Measurements from ENCODE around the gene CDK19. TPM values are rescaled to one million over a fixed set of nuclear protein-coding genes. Genes with fewer than 3 reads are reported as not detected.

The CDK19 gene
- 10 to 100 TPM; 16.8 to 20.8 TPM for total RNA-seq
- 24.6 TPM for polyA plus RNA-seq (2013, experiment 1 of 2)
- 25.8 TPM for polyA plus RNA-seq (2013, experiment 2 of 2)
- long read RNA-seq, experiment 1, partial matches to known transcripts: 0 of 8 reads
- long read RNA-seq, experiment 1, other reads (novel, unspliced or antisense): 8 of 8 reads
- long read RNA-seq, experiment 2, full-length matches to known transcripts: 2 of 12 reads
- long read RNA-seq, experiment 2, partial matches to known transcripts: 1 of 12 reads
- long read RNA-seq, experiment 2, other reads (novel, unspliced or antisense): 9 of 12 reads
- long read RNA-seq, experiment 3, partial matches to known transcripts: 0 of 2 reads
- long read RNA-seq, experiment 3, other reads (novel, unspliced or antisense): 2 of 2 reads
- long read RNA-seq, experiment 4: 0 reads

GRCh38 chr6:110815411-110816409, at the start of gene CDK19:
Gene CDK19, minus strand, starts transcription at chr6:110815469. Its CDS starts 333 bp downstream, at chr6:110815136.
- H3K4me1 ChIP-seq (ENCODE audit: control insufficient read depth, insufficient read depth, low read length): no peaks in the 10 kb centered on the region
- H3K27ac Mint-ChIP-seq: peak within 1 kb of the TSS; percentile 100
- 3% methylated on average over 33 to 48 of the region's 48 CpGs for WGBS, 2 experiments (ENCODE audit: insufficient coverage in 1 of 2, insufficient read length in 1 of 2)
- peak within 1 kb of the TSS; percentile 97 for H3K4me3 Mint-ChIP-seq
- H3K27me3 Mint-ChIP-seq (ENCODE audit: insufficient read depth): no peaks in the 10 kb centered on the region
- H3K36me3 Mint-ChIP-seq (ENCODE audit: low read depth): peaks cover 5% of the 10 kb centered on the region
- peak within 1 kb of the TSS; percentile 91 for H3K4me3 ChIP-seq (ENCODE audit: low read length)
- no peak for TF ChIP-seq CTCF (conservative IDR thresholded peaks at IDR 0.05)
- H3K4me1 Mint-ChIP-seq: peaks cover 15% of the 10 kb centered on the region
- no peaks in the 10 kb centered on the region for H3K9me3 ChIP-seq (ENCODE audit: control insufficient read depth, low read length)
- H3K9me3 Mint-ChIP-seq: no peaks in the 10 kb centered on the region
- peak within 1 kb of the TSS; percentile 98 for H3K27ac ChIP-seq (ENCODE audit: low read depth, low read length)
- no peaks in the 10 kb centered on the region for H3K27me3 ChIP-seq (ENCODE audit: control insufficient read depth, insufficient read depth, low read length, poor library complexity, severe bottlenecking)
- DNase-seq: peak; percentile 99
- H3K9ac ChIP-seq (ENCODE audit: extremely low read depth, low read length, poor library complexity, severe bottlenecking): peak within 1 kb of the TSS; percentile 91
- H3K36me3 ChIP-seq (ENCODE audit: control insufficient read depth, insufficient read depth, low read length): no peaks in the 10 kb centered on the region

GRCh38 chr6:110864824-110865223, 49.6 kb upstream of the CDK19 start:
- 77 to 83% methylated on average over 1 to 2 of the region's 2 CpGs for WGBS, 2 experiments (ENCODE audit: insufficient coverage in 1 of 2, insufficient read length in 1 of 2)
- no peak overlapping the region for H3K4me3 Mint-ChIP-seq
- H3K36me3 ChIP-seq (ENCODE audit: control insufficient read depth, insufficient read depth, low read length): no peaks in the 10 kb centered on the region
- H3K27me3 ChIP-seq (ENCODE audit: control insufficient read depth, insufficient read depth, low read length, poor library complexity, severe bottlenecking): no peaks in the 10 kb centered on the region
- H3K9me3 Mint-ChIP-seq: no peaks in the 10 kb centered on the region
- TF ChIP-seq CTCF (conservative IDR thresholded peaks at IDR 0.05): no peak
- H3K27ac ChIP-seq (ENCODE audit: low read depth, low read length): no peak overlapping the region
- H3K4me1 Mint-ChIP-seq: peaks cover 6% of the 10 kb centered on the region
- H3K9ac ChIP-seq (ENCODE audit: extremely low read depth, low read length, poor library complexity, severe bottlenecking): no peak overlapping the region
- DNase-seq: no peak
- H3K27ac Mint-ChIP-seq: no peak overlapping the region
- H3K9me3 ChIP-seq (ENCODE audit: control insufficient read depth, low read length): no peaks in the 10 kb centered on the region
- H3K4me1 ChIP-seq (ENCODE audit: control insufficient read depth, insufficient read depth, low read length): no peaks in the 10 kb centered on the region
- H3K4me3 ChIP-seq (ENCODE audit: low read length): no peak overlapping the region
- no peaks in the 10 kb centered on the region for H3K36me3 Mint-ChIP-seq (ENCODE audit: low read depth)
- H3K27me3 Mint-ChIP-seq (ENCODE audit: insufficient read depth): no peaks in the 10 kb centered on the region

- Histone ChIP-seq H3K9me3 (ENCODE audit: control insufficient read depth, low read length) (no peaks in the 10 kb centered on the region), H3K36me3 (ENCODE audit: control insufficient read depth, insufficient read depth, low read length) (no peaks in the 10 kb centered on the region), H3K4me1 (ENCODE audit: control insufficient read depth, insufficient read depth, low read length) (no peaks in the 10 kb centered on the region), H3K27ac (ENCODE audit: low read depth, low read length) (no peak overlapping the region), H3K4me3 (ENCODE audit: low read length) (no peak overlapping the region), H3K9ac (ENCODE audit: extremely low read depth, low read length, poor library complexity, severe bottlenecking) (no peak overlapping the region), H3K27me3 (ENCODE audit: control insufficient read depth, insufficient read depth, low read length, poor library complexity, severe bottlenecking) (no peaks in the 10 kb centered on the region)
- Mint-ChIP-seq H3K4me3 (no peak overlapping the region), H3K36me3 (ENCODE audit: low read depth) (no peaks in the 10 kb centered on the region), H3K27me3 (ENCODE audit: insufficient read depth) (no peaks in the 10 kb centered on the region), H3K27ac (no peak overlapping the region), H3K4me1 (no peaks in the 10 kb centered on the region), H3K9me3 (no peaks in the 10 kb centered on the region)
- WGBS, 2 experiments (ENCODE audit: insufficient coverage in 1 of 2, insufficient read length in 1 of 2): 86 to 94% methylated on average over 6 to 10 of the region's 12 CpGs
- TF ChIP-seq CTCF (conservative IDR thresholded peaks at IDR 0.05): no peak
- DNase-seq: no peak
Observed at GRCh38 chr6:110859335-110859792, 44.1 kb upstream of the CDK19 start.
